ENCODE measurements around the gene PHF5A.

DNA sequence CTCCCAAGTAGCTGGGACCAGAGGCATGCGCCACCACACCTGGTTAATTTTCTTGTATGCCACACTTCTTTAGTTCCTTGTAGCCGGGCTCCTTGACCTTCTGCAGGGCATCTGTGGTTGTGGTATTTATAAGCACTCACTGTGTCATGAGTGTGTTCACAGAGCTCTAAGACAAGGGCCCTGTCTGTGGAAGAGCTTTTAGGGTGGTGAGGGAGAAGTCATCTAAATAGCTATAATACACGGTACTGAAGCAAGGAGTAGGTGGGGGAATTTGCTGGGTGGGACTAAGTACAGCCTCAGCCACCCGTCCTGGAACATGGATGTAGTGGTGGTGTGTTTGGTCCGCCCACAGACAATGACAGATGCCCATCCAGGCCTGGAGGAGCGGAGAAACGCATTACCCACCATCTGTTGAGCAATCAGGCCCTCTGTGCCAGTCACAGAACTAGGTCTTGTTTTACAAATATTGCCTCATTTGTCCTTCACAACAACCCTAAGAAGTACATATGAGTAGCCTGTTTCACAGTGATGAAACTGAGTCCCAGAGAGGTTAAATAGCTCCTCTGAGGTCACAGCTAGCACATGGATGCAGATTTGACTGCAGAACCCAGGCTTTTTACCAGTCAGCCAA is 10.5 kb upstream of the PHF5A start:
- no peak for TF ChIP-seq RAD21 (IDR thresholded peaks at IDR 0.05 in 1 of 2, conservative IDR thresholded peaks at IDR 0.05 in 1 of 2; ENCODE audit: low read depth in 2 of 2, low read length in 2 of 2)
- no peak for TF ChIP-seq POLR2A (IDR thresholded peaks at IDR 0.05; ENCODE audit: control extremely low read depth in 1 of 2, low read depth in 2 of 2, low read length in 2 of 2)
- TF ChIP-seq EZH2 (IDR thresholded peaks at IDR 0.05; ENCODE audit: low read depth, low read length, severe bottlenecking) = no peak
- TF ChIP-seq EGR1 (IDR thresholded peaks at IDR 0.05; ENCODE audit: borderline replicate concordance, low read depth, low read length) = no peak
- no peak for TF ChIP-seq TEAD4 (IDR thresholded peaks at IDR 0.05; ENCODE audit: low read depth, low read length)
- TF ChIP-seq EP300 (IDR thresholded peaks at IDR 0.05; ENCODE audit: borderline replicate concordance in 1 of 2, low read depth in 2 of 2, low read length in 2 of 2) = no peak
- no peak for TF ChIP-seq CEBPB (IDR thresholded peaks at IDR 0.05; ENCODE audit: low read depth, low read length)
- TF ChIP-seq RNF2 (IDR thresholded peaks at IDR 0.05; ENCODE audit: borderline replicate concordance, low read depth, low read length, missing control alignments, poor library complexity, severe bottlenecking) = no peak
- no peak for TF ChIP-seq MAFK (IDR thresholded peaks at IDR 0.05; ENCODE audit: low read depth, low read length)
- no peak for TF ChIP-seq CTCF (IDR thresholded peaks at IDR 0.05; ENCODE audit: control extremely low read depth in 1 of 3, insufficient read depth in 1 of 3, low read depth in 1 of 3, low read length in 3 of 3)
- TF ChIP-seq BACH1 (IDR thresholded peaks at IDR 0.05; ENCODE audit: low read length) = no peak
- no peak for TF ChIP-seq RFX5 (IDR thresholded peaks at IDR 0.05; ENCODE audit: borderline replicate concordance, low read depth, low read length)
- no peak for TF ChIP-seq JUND (IDR thresholded peaks at IDR 0.05; ENCODE audit: low read length)
- TF ChIP-seq RXRA (IDR thresholded peaks at IDR 0.05; ENCODE audit: insufficient read depth, low read depth, low read length) = no peak

All from H1 (cell line).